CD4-positive, alpha-beta memory T cell (primary cell): ENCODE data around the gene HAUS8. TPM values are rescaled to one million over a fixed set of nuclear protein-coding genes. Genes with fewer than 3 reads are reported as not detected.

ENCODE experiments used
- CTCF ChIA-PET: fragments of 350-600 bp; sonication (Branson Sonifier 250); formaldehyde crosslinking; loops from one replicate; lab custom pipeline; 2021; ENCODE audit warnings: inconsistent platforms; ENCODE audit not compliant: partially characterized antibody; lab: Charles Lee
- POLR2A ChIA-PET: fragments of 350-600 bp; sonication (Branson Sonifier 250); formaldehyde crosslinking; loops from one replicate; lab custom pipeline; 2021; ENCODE audit not compliant: partially characterized antibody; lab: Charles Lee
- DNase-seq, 5 donors: peaks; one replicate each; pipeline versions ENCODE4 v3.0.0 to v3.0.0-alpha.2; 2020 to 2022; ENCODE audit warnings: mixed read lengths in 1 of 5
- H3K27ac ChIP-seq: one replicate; pipeline ENCODE4 v1.7.0; 2013; ENCODE audit warnings: low read depth, low read length
- H3K27me3 ChIP-seq: 2 replicates; pipeline ENCODE4 v1.7.0; 2013; ENCODE audit warnings: mild to moderate bottlenecking, low read length, moderate library complexity; ENCODE audit not compliant: insufficient read depth
- H3K36me3 ChIP-seq: 2 replicates; pipeline ENCODE4 v1.7.0; 2013; ENCODE audit warnings: mild to moderate bottlenecking, low read length, moderate library complexity; ENCODE audit not compliant: insufficient read depth
- H3K4me1 ChIP-seq: 2 replicates; pipeline ENCODE4 v1.7.0; 2013; ENCODE audit warnings: mild to moderate bottlenecking, low read length, moderate library complexity; ENCODE audit not compliant: insufficient read depth
- H3K4me3 ChIP-seq, 2 donors: one replicate each; pipeline ENCODE4 v1.7.0; 2013; ENCODE audit warnings: low read length in 2 of 2, mild to moderate bottlenecking in 1 of 2
- H3K9me3 ChIP-seq, 2 donors: one replicate each; pipeline ENCODE4 v1.7.0; 2013; ENCODE audit warnings: low read length in 2 of 2, control low read depth in 1 of 2; ENCODE audit not compliant: control insufficient read depth in 1 of 2
- H3K27ac Mint-ChIP-seq, 7 donors: one replicate each; pipeline ENCODE4 v1.8.0; 2020 to 2021; ENCODE audit warnings: mixed read lengths in 7 of 7, mild to moderate bottlenecking in 6 of 7, inconsistent platforms in 3 of 7, moderate library complexity in 3 of 7
- H3K27me3 Mint-ChIP-seq, 2 donors: one replicate each; pipeline ENCODE4 v1.8.0; 2020 to 2021; ENCODE audit warnings: mixed read lengths in 2 of 2
- H3K36me3 Mint-ChIP-seq, 2 donors: one replicate each; pipeline ENCODE4 v1.8.0; 2020 to 2021; ENCODE audit warnings: mixed read lengths in 2 of 2, inconsistent platforms in 1 of 2, mild to moderate bottlenecking in 1 of 2
- H3K4me1 Mint-ChIP-seq, 4 donors: one replicate each; pipeline ENCODE4 v1.8.0; 2020 to 2021; ENCODE audit warnings: mixed read lengths in 4 of 4, mild to moderate bottlenecking in 1 of 4
- H3K4me3 Mint-ChIP-seq, 8 donors: one replicate each; pipeline ENCODE4 v1.8.0; 2020 to 2021; ENCODE audit warnings: mixed read lengths in 8 of 8, mild to moderate bottlenecking in 7 of 8, moderate library complexity in 6 of 8, inconsistent platforms in 3 of 8
- H3K9me3 Mint-ChIP-seq, 8 donors: one replicate each; pipeline ENCODE4 v1.8.0; 2020 to 2021; ENCODE audit warnings: mixed read lengths in 8 of 8, mild to moderate bottlenecking in 5 of 8, inconsistent platforms in 3 of 8, moderate library complexity in 1 of 8
- intact Hi-C: fragments of 100-400 bp; cut with micrococcal nuclease; formaldehyde crosslinking; loops from one replicate; pipeline ENCODE4 v1.15.1; 2023
- polyA plus RNA-seq, 2 donors: library from polyadenylated mRNA; unstranded; fragments of 300-500 nt; fragmentation: Illumina TruSeq; gene quantifications; one replicate each; pipeline ENCODE4 v1.2.3, GENCODE V29; 2021
- total RNA-seq, 2 experiments: library from RNA; stranded (reverse); gene quantifications; one replicate each; pipeline ENCODE4 v1.2.3, GENCODE V29; 2021

Gene HAUS8
- total and polyA plus RNA-seq, 4 experiments from 2014 or later = 5.7 to 20.9 (median 15.6) TPM

- H3K9me3 Mint-ChIP-seq = no peaks in the 10 kb centered on the region
- no peak overlapping the region for H3K27ac ChIP-seq
- no peaks in the 10 kb centered on the region for H3K27me3 Mint-ChIP-seq
- H3K4me3 Mint-ChIP-seq = no peak overlapping the region
- ChIA-PET POLR2A (no interaction called here), CTCF (interaction anchor here (0.6 to 1.1 kb wide), 3 partner anchors 12 to 68 kb away, joined by 3 read pairs; no protein-coding TSS in a partner anchor)
- no peaks in the 10 kb centered on the region for H3K27me3 ChIP-seq
- intact Hi-C loops = no loop called here
- no peak overlapping the region for H3K4me3 ChIP-seq
- H3K4me1 ChIP-seq = peaks cover 33% of the 10 kb centered on the region
- H3K36me3 Mint-ChIP-seq = peaks cover 4 to 29% of the 10 kb centered on the region in 2 donors
- H3K36me3 ChIP-seq = peaks cover 7% of the 10 kb centered on the region
- peaks cover 34 to 70% (median 47%) of the 10 kb centered on the region in 4 donors for H3K4me1 Mint-ChIP-seq
- no peak overlapping the region for H3K27ac Mint-ChIP-seq
- no peaks in the 10 kb centered on the region for H3K9me3 ChIP-seq
- no peak for DNase-seq
Observed at GRCh38 chr19:17092696-17093095, 17.4 kb upstream of the HAUS8 start.

GRCh38 chr19:17091758-17092333 is 16.6 kb upstream of the HAUS8 start:
- POLR2A ChIA-PET = interaction anchor here (1.4 to 1.9 kb wide), 2 partner anchors 17 to 33 kb away, joined by 3 to 7 read pairs; no protein-coding TSS in a partner anchor
- peaks cover 37 to 77% (median 50%) of the 10 kb centered on the region in 4 donors for H3K4me1 Mint-ChIP-seq
- no peak overlapping the region for H3K27ac ChIP-seq
- CTCF ChIA-PET = interaction anchor here (1.1 kb wide), 2 partner anchors 11 to 19 kb away, joined by 3 read pairs; no protein-coding TSS in a partner anchor
- DNase-seq = no peak
- H3K4me3 ChIP-seq = no peak overlapping the region
- H3K27me3 ChIP-seq = no peaks in the 10 kb centered on the region
- H3K36me3 Mint-ChIP-seq = peaks cover 4 to 33% of the 10 kb centered on the region in 2 donors
- H3K27ac Mint-ChIP-seq = peak overlapping the region in 4 of 7 donors; percentile 48 to 65 (median 56)
- H3K4me3 Mint-ChIP-seq = peak overlapping the region in 1 of 8 donors; percentile 20
- H3K36me3 ChIP-seq = peaks cover 7% of the 10 kb centered on the region
- no peaks in the 10 kb centered on the region for H3K9me3 Mint-ChIP-seq
- intact Hi-C loops = no loop called here
- H3K9me3 ChIP-seq = no peaks in the 10 kb centered on the region
- no peaks in the 10 kb centered on the region for H3K27me3 Mint-ChIP-seq
- peaks cover 33% of the 10 kb centered on the region for H3K4me1 ChIP-seq

- ChIA-PET CTCF (interaction anchor here (1.4 kb wide), 1 partner anchor 35 kb away, joined by 3 read pairs; no protein-coding TSS in a partner anchor), POLR2A (interaction anchor here (1.0 to 1.9 kb wide), 2 partner anchors 14 to 35 kb away, joined by 4 to 7 read pairs; no protein-coding TSS in a partner anchor)
- H3K4me3 Mint-ChIP-seq = peak overlapping the region in 4 of 8 donors; percentile 11 to 58 (median 27)
Observed at GRCh38 chr19:17090583-17090982, 15.3 kb upstream of the HAUS8 start.

GRCh38 chr19:17088552-17088951 is 13.3 kb upstream of the HAUS8 start:
- intact Hi-C loops = no loop called here
- Mint-ChIP-seq H3K36me3 (peaks cover 4 to 34% of the 10 kb centered on the region in 2 donors), H3K27ac (peak overlapping the region in 3 of 7 donors; percentile 26 to 85 (median 55)), H3K4me3 (peak overlapping the region in 1 of 8 donors; percentile 17), H3K9me3 (no peaks in the 10 kb centered on the region), H3K4me1 (peaks cover 30 to 64% (median 39%) of the 10 kb centered on the region in 4 donors), H3K27me3 (no peaks in the 10 kb centered on the region)
- ChIA-PET POLR2A (no interaction called here), CTCF (no interaction called here)
- no peaks in the 10 kb centered on the region for H3K9me3 ChIP-seq
- peaks cover 7% of the 10 kb centered on the region for H3K36me3 ChIP-seq
- no peak for DNase-seq
- H3K4me3 ChIP-seq = no peak overlapping the region
- no peaks in the 10 kb centered on the region for H3K27me3 ChIP-seq
- H3K4me1 ChIP-seq = peaks cover 38% of the 10 kb centered on the region
- no peak overlapping the region for H3K27ac ChIP-seq

More at GRCh38 chr19:17090583-17090982, 15.3 kb upstream of the HAUS8 start:
- H3K4me1 Mint-ChIP-seq = peaks cover 35 to 76% (median 46%) of the 10 kb centered on the region in 4 donors
- no peak for DNase-seq
- no peaks in the 10 kb centered on the region for H3K27me3 Mint-ChIP-seq
- intact Hi-C loops = no loop called here
- Histone ChIP-seq H3K27me3 (no peaks in the 10 kb centered on the region), H3K4me3 (no peak overlapping the region), H3K27ac (no peak overlapping the region), H3K4me1 (peaks cover 38% of the 10 kb centered on the region), H3K9me3 (no peaks in the 10 kb centered on the region), H3K36me3 (peaks cover 7% of the 10 kb centered on the region)
- no peaks in the 10 kb centered on the region for H3K9me3 Mint-ChIP-seq
- peak overlapping the region in 6 of 7 donors; percentile 32 to 91 (median 74) for H3K27ac Mint-ChIP-seq
- peaks cover 4 to 38% of the 10 kb centered on the region in 2 donors for H3K36me3 Mint-ChIP-seq

GRCh38 chr19:17086834-17087233 is 11.6 kb upstream of the HAUS8 start:
- Mint-ChIP-seq H3K36me3 (peaks cover 4 to 38% of the 10 kb centered on the region in 2 donors), H3K4me1 (peaks cover 34 to 73% (median 46%) of the 10 kb centered on the region in 4 donors), H3K27ac (peak overlapping the region in 3 of 7 donors; percentile 13 to 68 (median 52)), H3K9me3 (peaks cover 0 to 2% (median 0%) of the 10 kb centered on the region in 8 donors), H3K4me3 (no peak overlapping the region), H3K27me3 (no peaks in the 10 kb centered on the region)
- ChIA-PET CTCF (interaction anchor here (1.0 kb wide), 1 partner anchor 10 kb away, joined by 3 read pairs; no protein-coding TSS in a partner anchor), POLR2A (interaction anchor here (0.7 kb wide), 1 partner anchor 12 kb away, joined by 3 read pairs; no protein-coding TSS in a partner anchor)
- H3K4me1 ChIP-seq = peaks cover 29% of the 10 kb centered on the region
- H3K36me3 ChIP-seq = no peaks in the 10 kb centered on the region
- no peak for DNase-seq
- no peak overlapping the region for H3K4me3 ChIP-seq
- intact Hi-C loops = no loop called here
- no peaks in the 10 kb centered on the region for H3K9me3 ChIP-seq
- H3K27me3 ChIP-seq = no peaks in the 10 kb centered on the region
- H3K27ac ChIP-seq = no peak overlapping the region

- H3K36me3 Mint-ChIP-seq = peaks cover 4 to 38% of the 10 kb centered on the region in 2 donors
- Histone ChIP-seq H3K27me3 (no peaks in the 10 kb centered on the region), H3K36me3 (no peaks in the 10 kb centered on the region), H3K27ac (no peak overlapping the region), H3K9me3 (no peaks in the 10 kb centered on the region), H3K4me1 (peaks cover 24% of the 10 kb centered on the region), H3K4me3 (no peak overlapping the region)
- H3K27me3 Mint-ChIP-seq = no peaks in the 10 kb centered on the region
- peak overlapping the region in 1 of 8 donors; percentile 20 for H3K4me3 Mint-ChIP-seq
- H3K9me3 Mint-ChIP-seq = peaks cover 0 to 2% (median 0%) of the 10 kb centered on the region in 8 donors
- no peak overlapping the region for H3K27ac Mint-ChIP-seq
- POLR2A ChIA-PET = interaction anchor here (0.8 to 1.4 kb wide), 2 partner anchors 10 to 39 kb away, joined by 5 to 6 read pairs; partner anchors contain the start of gene MYO9B
- intact Hi-C loops = no loop called here
- H3K4me1 Mint-ChIP-seq = peaks cover 34 to 74% (median 47%) of the 10 kb centered on the region in 4 donors
- CTCF ChIA-PET = interaction anchor here (1.0 kb wide), 2 partner anchors 9 to 20 kb away, joined by 3 read pairs; no protein-coding TSS in a partner anchor
- no peak for DNase-seq
Observed at GRCh38 chr19:17086120-17086519, 10.9 kb upstream of the HAUS8 start.
